Astrocyte of the hippocampus (primary cell): ENCODE results near the gene BCO1.

Source experiments
- DNase-seq: peaks from one replicate; pipeline ENCODE4 v3.0.0; 2011; ENCODE audit warnings: low read depth, low spot score

BCO1 gene

GRCh38 chr16:81232740-81233367, 5.6 kb upstream of the BCO1 start:
- DNase-seq = no peak

DNA sequence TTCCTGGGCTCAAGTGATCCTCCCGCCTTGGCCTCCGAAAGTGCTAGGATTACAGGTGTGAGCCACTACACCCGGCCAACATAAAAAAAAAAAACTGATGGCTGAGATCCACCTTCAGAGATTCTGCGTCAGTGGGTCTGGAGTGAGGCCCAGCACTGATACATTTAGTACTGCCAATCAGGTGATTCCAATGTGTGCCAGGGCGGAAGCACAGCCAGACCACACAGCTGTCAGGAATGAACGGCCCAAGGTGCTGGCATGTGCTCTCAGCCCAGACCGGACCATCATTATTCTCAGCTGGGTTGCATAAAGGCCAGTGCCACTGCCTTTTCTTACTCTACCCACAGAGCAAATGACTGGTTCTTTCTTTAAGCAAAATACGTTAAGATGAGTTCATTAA, 1.2 kb upstream of the BCO1 start:
- peak; percentile 92 for DNase-seq

DNA sequence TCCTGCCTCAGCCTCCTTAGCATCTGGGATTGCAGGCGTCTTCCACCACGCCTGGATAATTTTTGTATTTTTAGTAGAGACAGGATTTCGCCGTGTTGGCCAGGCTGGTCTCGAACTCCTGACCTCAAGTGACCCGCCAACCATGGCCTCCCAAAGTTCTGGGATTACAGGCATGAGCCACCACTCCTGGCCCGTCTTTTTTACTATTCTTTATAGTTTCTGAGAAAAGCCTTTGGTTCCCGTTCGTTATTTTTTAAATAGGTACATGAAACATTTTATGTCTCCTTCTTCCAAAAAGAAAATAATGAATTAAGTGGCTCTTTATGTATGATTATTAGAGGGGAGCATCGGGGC, 570 bp upstream of the BCO1 start:
- no peak for DNase-seq

- DNase-seq = no peak
Observed at GRCh38 chr16:81239367-81240121, 1.1 kb downstream of the BCO1 start.

DNA sequence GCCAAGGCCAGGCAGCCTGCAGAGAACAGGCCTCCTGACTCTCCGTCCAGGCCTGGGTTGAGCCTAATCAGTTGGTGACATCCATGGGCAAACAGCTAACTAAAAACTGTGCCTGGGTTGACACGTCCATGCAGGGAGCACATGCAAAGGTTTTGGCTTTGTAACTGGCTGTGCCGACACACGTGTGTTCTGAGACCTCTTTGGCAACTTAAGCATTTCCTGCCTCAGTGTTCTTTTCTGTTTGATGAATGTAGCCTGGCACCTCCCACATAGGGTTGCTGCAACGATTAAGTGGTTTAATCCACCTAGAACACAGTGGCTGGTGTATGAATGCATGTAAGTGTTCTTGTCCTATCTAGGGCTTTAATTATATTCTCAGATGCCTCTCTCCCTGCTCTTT, 3.2 kb downstream of the BCO1 start:
- DNase-seq = no peak

DNA sequence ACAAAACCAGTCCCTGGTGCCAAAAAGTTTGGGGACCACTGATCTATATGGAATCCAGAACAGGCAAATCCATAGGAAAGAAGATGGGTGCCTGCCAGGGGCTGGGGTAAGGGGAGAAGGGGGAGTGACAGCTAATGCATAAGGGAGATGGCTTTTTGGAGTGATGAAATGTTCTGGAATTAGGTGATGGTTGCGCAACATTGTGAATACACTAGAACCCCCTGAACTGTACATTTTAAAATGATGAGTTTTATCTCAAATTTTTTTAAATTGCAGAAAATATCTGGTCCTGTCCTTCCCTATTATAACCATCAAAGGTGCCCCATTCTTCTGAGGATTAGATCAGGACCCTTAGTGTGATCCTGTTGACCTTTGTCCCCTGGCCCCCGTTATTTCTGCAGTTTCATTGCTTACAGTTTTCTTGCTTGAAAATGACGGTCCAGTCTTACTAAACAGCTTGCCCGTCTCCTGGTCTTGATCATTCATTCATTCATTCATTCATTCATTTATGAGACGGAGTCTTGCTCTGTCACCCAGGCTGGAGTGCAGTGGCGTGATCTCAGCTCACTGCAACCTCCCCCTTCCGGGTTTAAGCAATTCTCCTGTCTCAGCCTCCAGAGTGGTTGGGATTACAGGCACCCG, 4.6 kb downstream of the BCO1 start:
- DNase-seq = no peak

DNA sequence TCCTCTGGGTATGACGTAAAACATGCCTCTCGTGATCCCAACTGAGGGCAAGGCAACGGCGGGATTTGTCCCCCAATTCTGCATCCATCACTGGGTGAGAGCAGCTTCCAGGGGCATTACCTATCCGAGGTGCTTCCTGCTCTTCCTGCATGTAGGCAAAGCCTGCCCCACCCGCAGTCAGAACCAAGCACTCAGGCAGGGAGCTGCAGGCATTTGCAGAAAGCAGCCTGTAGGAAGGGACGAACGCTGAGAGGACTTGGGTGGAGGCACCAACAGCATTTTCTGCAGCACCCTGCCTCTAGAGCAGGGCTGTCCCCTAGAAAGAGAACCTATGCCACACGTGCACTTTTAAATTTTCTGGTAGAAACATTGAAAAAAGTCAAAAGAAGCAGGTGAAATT, 5.5 kb downstream of the BCO1 start:
- DNase-seq = no peak

GRCh38 chr16:81251871-81252270, 13.4 kb downstream of the BCO1 start:
- DNase-seq = peak; percentile 89

DNA sequence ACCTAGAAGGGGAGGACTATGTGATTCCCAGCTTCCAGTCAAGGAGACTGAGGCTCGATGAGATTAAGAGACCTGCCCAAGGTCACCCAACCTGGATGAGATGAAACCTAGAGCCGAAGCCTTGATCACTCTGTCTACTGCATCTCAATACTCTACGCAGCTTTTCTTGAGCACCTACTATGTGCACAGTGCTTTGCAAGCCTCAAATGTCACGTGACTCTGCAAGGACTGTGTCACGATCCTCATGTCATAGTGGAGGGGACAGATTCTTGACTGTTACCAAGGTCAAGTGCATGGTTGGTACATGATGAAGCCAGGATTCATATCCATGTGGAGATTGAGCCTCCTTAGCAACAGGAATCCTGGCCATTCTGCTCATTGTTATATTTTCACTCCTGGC, 14.7 kb downstream of the BCO1 start:
- no peak for DNase-seq

GRCh38 chr16:81254922-81255526, 16.5 kb downstream of the BCO1 start:
- no peak for DNase-seq

DNA sequence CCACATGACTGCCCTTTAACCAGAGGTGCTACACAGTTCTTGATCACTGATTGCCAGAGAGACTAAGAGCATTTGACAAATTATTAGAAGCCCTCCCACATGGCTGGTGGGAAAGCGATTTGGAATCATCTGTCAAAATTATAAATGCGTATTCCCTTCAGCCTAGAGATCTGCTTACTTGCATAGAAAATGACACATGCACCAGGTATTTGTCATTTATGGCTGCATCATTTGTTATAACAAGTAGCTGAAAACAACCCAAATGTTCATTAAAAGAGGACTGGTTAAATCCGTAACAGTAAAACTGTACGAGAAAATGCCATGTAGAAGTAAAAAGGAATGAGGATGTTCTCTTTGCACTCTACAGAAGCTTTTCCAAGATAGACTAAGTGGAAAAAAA, 21.4 kb downstream of the BCO1 start:
- DNase-seq = no peak

- no peak for DNase-seq
Observed at GRCh38 chr16:81261049-81261648, 22.7 kb downstream of the BCO1 start.

GRCh38 chr16:81263470-81264220, 25.2 kb downstream of the BCO1 start:
- DNase-seq = peak; percentile 50

DNA sequence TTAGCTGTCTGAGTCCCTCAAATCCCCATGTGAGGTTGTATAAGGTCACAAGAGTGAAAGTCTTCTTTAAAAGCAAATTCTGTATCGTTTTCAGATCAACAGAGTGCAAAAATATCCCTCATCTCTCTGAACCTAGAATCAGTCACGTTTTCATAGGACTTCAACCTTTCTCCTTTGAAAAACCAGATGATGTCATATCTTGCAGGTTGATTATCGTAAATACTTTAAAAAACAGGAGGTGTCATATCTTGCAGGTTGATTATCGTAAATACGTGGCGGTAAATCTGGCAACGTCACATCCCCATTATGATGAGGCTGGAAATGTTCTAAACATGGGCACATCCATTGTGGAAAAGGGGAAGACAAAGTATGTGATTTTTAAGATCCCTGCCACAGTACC, 25.9 kb downstream of the BCO1 start:
- no peak for DNase-seq

DNA sequence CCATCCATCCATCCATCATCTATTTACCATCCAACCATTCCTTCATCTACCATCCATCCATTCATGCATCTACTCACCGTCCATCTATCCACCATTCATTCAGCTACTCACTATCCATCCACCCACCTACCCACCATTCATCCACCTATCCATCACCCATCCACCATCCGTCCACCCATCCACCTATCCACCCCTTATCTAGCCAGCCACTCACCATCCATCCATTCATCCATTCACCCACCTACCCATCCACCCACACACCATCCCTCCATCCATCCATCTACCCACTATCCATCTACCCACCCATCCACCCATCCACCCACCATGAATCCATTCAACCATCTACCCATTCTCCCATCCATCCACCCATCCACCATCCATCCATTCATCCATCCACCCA, 26.6 kb downstream of the BCO1 start:
- no peak for DNase-seq

- peak; percentile 72 for DNase-seq
Observed at GRCh38 chr16:81265658-81266451, 27.4 kb downstream of the BCO1 start.

DNA sequence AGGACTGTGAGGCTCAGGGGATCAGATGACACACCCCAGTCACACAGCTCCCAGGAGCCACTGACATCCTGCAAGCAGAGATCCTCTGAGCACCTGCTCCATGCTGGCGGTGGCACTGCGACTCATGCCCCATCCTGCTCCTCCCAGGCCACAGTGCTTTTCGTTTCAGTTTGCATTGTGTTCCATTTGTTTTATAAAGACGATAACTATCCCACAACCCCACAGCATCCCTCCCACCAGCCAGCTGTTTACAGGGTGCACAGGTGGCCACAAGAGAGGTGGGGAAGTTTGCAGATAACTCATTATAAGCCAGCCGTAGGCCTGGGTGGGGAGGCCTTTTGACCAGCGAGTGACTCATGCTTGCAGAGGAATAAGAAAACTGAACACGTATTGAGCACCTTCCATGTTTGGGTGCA, 28.2 kb downstream of the BCO1 start:
- no peak for DNase-seq

- no peak for DNase-seq
Observed at GRCh38 chr16:81268509-81268908, 30.0 kb downstream of the BCO1 start.

GRCh38 chr16:81273223-81273950, 34.9 kb downstream of the BCO1 start:
- peak; percentile 57 for DNase-seq

DNA sequence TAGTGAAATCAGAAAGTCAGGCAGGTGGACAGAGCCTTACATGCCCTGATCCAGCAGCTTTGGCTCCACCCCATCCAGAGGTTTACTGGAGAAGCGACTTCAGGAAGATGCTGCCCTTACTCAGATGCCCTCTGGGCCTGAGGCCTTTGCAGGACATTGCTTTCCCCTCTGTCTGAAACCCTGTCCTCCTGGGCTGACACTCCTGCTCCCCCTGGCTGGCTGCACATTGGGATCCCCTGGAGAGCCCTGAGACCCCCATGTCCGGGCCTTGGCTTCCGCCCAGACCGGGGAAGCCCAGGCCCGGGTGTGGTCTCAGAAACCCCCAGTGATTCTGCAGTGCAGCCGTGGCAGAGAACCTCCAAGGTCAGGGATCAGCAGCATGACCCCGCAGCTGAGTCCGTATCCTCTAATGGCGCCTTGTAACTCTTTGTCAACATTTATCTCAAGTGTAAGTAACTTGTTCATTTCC, 36.6 kb downstream of the BCO1 start:
- no peak for DNase-seq
